Keratinocyte (primary cell): ENCODE results near the gene NFATC2.

Experiments
- EZH2 ChIP-seq: IDR thresholded peaks from one replicate; pipeline ENCODE4 v1.6.1; 2012; ENCODE audit warnings: inconsistent platforms, mild to moderate bottlenecking, low read length, moderate library complexity
- TF ChIP-seq, protein P1 (sequence below), 3 experiments: IDR thresholded peaks in 1 of 3; conservative IDR thresholded peaks in 1 of 3; optimal IDR thresholded peaks in 1 of 3; 2 replicates in 2 of 3; 3 replicates in 1 of 3; pipeline versions ENCODE3 to v1.5.1; 2011; ENCODE audit warnings: low read length in 3 of 3, mild to moderate bottlenecking in 3 of 3, moderate library complexity in 2 of 3, control low read depth in 1 of 3, inconsistent platforms in 1 of 3; ENCODE audit not compliant: insufficient read depth in 2 of 3; ENCODE audit errors: extremely low read depth in 1 of 3

DNA sequence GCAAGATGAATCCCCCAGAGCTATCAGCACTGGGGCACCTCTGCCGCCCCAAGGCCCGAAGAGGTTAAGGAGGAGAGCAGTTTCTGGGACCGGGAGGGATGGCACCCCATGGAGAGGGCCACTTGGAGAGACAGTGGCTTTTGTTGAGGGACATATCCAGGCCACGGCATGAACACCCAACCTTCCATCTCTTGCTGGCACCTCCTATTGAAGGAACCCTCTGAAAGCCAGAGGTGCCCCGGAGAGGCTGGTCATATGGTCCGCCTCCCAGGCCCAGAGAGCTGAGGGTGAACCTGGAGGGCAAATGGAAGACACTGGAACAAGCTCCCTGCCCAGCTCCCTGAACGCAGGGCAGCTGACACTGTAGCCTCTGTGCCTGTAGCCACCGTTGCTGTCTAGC is 167.0 kb downstream of the NFATC2 start:
- no peak for TF ChIP-seq EZH2
- TF ChIP-seq, protein P1, sequence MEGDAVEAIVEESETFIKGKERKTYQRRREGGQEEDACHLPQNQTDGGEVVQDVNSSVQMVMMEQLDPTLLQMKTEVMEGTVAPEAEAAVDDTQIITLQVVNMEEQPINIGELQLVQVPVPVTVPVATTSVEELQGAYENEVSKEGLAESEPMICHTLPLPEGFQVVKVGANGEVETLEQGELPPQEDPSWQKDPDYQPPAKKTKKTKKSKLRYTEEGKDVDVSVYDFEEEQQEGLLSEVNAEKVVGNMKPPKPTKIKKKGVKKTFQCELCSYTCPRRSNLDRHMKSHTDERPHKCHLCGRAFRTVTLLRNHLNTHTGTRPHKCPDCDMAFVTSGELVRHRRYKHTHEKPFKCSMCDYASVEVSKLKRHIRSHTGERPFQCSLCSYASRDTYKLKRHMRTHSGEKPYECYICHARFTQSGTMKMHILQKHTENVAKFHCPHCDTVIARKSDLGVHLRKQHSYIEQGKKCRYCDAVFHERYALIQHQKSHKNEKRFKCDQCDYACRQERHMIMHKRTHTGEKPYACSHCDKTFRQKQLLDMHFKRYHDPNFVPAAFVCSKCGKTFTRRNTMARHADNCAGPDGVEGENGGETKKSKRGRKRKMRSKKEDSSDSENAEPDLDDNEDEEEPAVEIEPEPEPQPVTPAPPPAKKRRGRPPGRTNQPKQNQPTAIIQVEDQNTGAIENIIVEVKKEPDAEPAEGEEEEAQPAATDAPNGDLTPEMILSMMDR (optimal IDR thresholded peaks at IDR 0.05 in 1 of 3, IDR thresholded peaks at IDR 0.05 in 1 of 3, conservative IDR thresholded peaks at IDR 0.05 in 1 of 3; ENCODE audit: extremely low read depth in 1 of 3, insufficient read depth in 2 of 3, low read length in 3 of 3): no peak
